Activated T-cell treated with anti-CD3 and anti-CD28 coated beads, Interleukin-2, amount 50 U/mL, for 1 hour (primary cell): ENCODE results near the gene ASAP3.
"Not testable (repeated sequence)": the region's sequence is repeated elsewhere in the genome, so short reads cannot be mapped to it uniquely, and the experiment has no call there.

ENCODE experiments used
- DNase-seq: peaks from one replicate; pipeline ENCODE4 v3.0.0-alpha.2; 2020

The ASAP3 gene

DNA sequence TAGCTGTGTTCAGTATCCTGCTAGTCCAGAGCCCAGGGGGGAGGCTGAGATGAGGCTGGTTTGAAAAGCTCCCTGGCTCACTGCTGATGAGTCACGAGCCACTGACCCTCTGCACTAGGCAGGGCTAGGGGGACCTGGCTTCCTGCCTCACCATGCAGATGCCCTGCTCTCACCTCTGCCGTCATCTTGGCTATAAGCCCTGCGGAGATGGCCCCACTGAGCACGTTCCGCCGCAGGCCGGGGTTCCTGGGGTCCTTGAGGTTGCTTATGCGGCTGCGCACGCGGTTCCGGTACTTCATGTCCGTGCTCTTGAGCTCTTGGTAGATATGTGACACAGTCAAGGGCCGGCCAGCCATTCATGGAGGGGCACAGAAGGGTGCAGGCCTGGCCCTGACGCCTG, 90.3 kb downstream of the ASAP3 start:
- no peak for DNase-seq

DNA sequence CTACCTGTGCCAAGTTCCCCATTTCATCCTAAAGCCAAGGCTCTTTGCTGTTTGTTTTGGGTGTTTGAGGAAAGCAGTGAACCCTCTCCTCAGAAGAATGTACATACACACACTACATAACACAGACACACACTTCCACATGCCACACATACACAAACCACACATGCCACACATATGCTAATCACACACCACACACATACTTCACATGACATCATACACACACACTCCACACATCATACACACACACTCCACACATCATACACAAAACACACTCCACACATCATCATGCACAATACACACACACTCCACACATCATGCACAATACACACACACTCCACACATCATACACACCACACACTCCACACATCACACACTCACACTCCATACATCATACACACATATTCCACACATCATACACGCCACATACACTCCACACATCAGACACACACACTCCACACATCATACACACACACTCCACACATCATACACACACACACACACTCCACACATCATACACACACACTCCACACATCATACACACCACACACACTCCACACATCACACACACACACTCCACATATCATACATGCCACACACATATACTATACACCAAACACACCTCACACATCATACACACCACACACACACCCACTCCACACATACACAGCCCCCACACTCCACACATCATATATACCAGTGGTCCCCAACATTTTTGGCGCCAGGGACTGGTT, 91.7 kb downstream of the ASAP3 start:
- DNase-seq = no peak

DNA sequence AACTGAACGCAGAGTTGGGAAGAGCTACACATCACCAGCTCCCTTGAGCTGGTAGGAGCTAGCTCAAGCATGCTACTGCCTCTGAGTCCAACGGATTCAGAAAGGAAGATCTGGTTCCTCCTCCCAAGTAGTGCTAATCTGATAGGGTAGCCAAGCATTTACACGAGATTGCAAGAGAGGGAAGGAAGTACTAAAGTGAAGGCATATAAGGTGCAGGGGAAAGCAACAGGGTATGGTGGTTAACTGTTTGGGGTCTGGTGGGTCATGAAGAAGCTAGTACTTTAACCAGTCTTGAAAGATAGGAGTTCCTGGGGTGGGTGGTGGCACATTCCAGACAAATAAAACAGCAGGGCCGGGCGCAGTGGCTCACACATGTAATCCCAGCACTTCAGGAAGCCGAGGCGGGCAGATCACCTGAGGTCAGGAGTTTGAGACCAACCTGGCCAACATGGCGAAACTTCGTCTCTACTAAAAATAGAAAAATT, 94.1 kb downstream of the ASAP3 start:
- no peak for DNase-seq

DNA sequence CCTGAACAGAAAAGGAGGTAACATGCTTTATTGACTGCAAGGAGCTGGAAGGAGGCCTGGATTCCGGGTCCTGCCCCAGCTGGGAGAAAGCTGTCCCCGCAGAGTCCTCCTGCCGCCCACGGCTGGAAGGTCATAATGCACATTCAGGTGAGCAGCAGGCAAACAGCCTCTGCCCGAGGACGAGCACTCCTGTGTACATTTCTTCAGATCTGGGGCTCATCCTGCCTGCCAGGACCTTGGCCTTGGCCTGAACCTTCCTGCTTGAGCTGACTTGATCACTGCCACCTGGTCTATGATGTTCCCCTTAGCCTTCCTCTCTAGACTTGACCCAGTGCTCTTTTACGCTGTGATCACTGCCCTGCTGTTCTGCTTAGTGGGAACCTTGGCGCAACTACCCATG, 96.5 kb downstream of the ASAP3 start:
- DNase-seq = no peak

DNA sequence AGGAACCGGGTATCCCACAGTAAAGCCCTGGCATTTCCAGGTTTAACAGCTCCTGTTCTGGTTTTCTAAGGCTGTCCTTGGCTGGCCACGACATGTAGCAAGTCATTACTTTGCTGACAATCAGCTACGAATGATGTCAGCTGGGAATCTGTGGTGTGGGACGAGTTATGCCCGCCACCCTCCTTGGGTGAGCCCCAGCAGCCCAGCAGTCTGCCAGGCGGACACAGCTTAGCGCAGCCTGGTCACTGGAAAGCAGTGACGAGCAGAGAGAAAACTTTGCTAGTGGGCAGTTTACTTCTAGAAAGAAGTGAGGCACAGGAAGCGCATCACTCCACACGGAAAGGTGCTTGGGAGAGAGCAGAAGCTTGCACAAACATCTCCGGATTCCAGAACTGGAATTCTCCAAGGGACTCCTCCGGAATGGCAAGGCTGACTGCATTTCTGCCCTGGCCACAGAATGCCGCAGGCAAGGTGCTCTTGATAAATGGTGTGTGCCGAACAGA, 98.8 kb downstream of the ASAP3 start:
- DNase-seq = no peak

DNA sequence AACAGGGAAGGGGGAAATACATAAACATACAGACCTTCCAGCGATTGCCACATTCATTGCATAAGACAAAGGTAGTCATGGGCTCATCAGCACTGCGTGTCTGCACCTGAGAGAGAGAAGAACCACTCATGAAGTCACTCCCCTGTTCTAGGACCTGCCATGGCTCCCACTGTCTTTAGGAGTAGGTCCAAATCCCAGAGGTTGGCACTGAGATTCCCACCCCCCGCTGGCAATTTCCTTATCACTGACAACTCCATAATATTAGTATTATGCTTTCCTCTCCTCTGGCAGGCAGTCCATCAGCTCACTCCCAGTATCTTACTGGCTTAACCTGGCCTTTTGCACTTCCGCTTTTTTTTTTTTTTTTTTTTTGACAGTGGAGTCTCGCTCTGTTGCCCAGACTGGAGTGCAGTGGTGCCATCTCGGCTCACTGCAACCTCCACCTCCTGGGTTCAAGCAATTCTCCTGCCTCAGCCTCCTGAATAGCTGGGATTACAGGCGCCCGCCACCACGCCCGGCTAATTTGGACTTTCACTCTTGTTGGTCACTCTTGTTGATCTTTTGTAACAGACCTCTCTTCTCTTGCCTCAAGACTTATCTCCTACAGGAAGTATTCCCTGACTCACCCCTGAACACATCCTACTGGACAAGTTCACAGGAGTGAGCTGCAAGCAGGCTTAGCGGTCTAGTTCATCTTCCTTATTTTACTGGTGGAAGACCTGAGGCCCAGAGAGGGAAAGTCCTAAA, 99.5 kb downstream of the ASAP3 start:
- no peak for DNase-seq

DNA sequence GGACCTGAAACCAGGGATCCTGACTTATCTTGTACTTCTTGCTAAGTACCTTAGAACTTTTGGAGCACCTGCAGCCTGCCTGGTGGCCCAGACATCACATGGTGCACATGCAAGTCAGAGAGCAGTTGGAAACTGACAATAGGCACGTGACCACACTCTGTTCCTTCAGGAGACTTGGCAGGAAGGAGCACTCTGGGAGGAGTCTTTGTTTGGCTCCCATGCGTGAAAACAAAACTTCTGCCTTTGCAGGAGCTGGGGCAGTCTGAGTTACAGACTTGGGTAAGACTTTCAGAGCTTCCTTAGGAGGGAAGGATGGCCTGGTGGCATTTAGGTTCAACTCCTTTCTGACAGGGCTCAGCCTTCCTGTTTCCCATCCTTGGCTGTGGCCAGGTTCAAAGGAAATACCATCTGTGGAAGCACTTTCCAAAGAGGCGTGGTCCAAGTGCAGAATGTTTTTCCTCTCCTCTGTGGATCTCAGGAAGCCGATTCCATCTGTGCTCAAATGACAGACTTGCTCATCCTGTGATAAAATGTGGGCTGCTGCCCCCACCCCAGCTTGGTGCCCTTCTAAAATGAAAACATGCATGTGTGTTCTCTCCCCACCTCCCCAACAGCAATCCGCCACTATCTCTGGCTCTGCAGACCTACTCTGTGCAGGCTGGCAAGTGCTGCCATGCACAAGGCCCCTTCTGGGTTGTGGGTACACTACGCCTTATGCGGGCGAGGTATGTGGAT, 100.2 kb downstream of the ASAP3 start:
- no peak for DNase-seq

DNA sequence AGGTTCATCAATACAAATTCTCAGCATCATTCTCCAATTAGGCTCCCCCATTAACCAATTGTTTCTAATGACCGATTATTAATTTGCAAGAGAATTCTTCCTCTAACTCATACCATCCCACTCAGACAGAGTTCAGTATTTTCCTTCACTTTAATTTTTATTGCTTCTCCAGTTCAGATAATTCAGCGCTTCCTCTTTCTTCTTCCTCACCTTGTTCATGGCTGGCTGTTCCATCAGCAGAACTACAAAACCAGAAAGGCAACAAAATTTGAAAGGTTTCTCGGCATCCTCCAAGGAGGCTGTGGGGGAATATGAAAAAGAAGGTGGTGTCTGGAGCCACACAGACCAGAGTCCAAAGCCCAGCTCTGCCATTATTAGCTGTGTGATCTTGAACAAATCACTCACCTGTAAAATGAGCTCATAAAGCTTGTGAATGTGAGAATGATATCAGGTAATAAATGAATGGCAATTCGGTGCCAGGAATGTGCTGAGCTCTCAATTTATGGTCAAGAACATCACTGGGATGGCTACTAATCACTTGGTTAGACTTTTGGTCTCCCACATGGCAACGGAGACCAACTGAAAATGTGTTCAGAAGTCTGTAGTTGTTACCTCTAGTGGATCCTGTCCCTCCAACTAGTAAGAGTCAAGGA, 102.6 kb downstream of the ASAP3 start:
- DNase-seq = no peak

DNA sequence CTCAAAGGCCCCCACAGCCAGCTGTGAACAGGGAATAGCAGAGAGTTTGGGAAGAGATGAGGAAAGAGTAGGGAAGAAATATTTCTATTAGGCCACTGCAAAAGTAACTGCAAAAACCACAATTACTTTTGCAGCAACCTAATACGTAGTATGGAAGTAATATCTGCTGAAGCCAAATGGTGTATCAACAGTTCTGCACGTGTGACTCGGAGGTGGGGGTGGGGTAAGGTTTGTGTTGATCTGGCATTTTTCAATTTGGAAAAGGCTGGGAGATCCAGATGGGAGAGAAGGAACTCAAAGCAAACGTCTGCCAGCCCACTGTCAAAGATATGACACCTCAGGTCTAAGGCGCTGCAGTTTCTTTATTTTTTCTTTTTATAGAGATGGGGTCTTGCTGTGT, 103.3 kb downstream of the ASAP3 start:
- no peak for DNase-seq

DNA sequence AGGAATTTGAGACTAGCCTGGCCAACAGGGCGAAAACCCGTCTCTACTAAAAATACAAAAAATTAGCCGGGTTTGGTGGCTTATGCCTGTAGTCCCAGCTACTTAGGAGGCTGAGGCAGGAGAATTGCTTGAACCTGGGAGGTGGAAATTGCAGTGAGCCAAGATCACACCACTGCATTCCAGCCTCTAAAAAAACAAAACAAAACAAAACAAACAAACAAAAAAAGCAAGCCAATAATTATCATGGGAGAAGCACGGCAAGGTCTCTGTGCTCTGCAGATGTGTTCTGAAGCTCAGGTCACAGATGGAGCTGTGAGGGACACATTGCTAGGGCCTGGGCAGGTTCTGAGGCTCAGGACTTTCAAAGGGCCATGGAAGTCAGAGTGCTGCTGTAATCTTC, 103.7 kb downstream of the ASAP3 start:
- DNase-seq = not testable (repeated sequence)
